Thymus (tissue), 11 donors: ENCODE results near the gene TNFRSF11A. TPM values are rescaled to one million over a fixed set of nuclear protein-coding genes. Genes with fewer than 3 reads are reported as not detected.

Experiments
- DNase-seq, 9 donors: peaks; one replicate each; pipeline ENCODE4 v3.0.0-alpha.2; 2013; ENCODE audit warnings: low spot score in 9 of 9, low read depth in 6 of 9, missing footprints in 1 of 9
- H3K27ac ChIP-seq, 2 donors: one replicate each; pipeline ENCODE4 v1.5.1; 2013; ENCODE audit warnings: control low read depth in 1 of 2, low read depth in 1 of 2, low read length in 1 of 2, mild to moderate bottlenecking in 1 of 2, moderate library complexity in 1 of 2
- H3K27me3 ChIP-seq, 2 donors: one replicate each; pipeline ENCODE4 v1.5.1; 2013; ENCODE audit warnings: low read length in 1 of 2; ENCODE audit not compliant: control insufficient read depth in 2 of 2, insufficient read depth in 1 of 2
- H3K36me3 ChIP-seq, 2 donors: one replicate each; pipeline ENCODE4 v1.5.1; 2013; ENCODE audit warnings: low read length in 1 of 2, mild to moderate bottlenecking in 1 of 2, moderate library complexity in 1 of 2; ENCODE audit not compliant: control insufficient read depth in 2 of 2, insufficient read depth in 2 of 2
- H3K4me1 ChIP-seq, 2 donors: one replicate each; pipeline ENCODE4 v1.5.1; 2013; ENCODE audit warnings: low read length in 2 of 2; ENCODE audit not compliant: control insufficient read depth in 2 of 2, insufficient read depth in 2 of 2
- H3K4me3 ChIP-seq, 2 donors: one replicate each; pipeline ENCODE4 v1.5.1; 2013; ENCODE audit warnings: low read length in 2 of 2, control low read depth in 1 of 2, mild to moderate bottlenecking in 1 of 2
- H3K9me3 ChIP-seq, 2 donors: one replicate each; pipeline ENCODE4 v1.5.1; 2013; ENCODE audit warnings: low read length in 1 of 2, mild to moderate bottlenecking in 1 of 2; ENCODE audit not compliant: control insufficient read depth in 2 of 2, insufficient read depth in 1 of 2
- WGBS: extraction: QIAGEN DNeasy Blood & Tissue Kit; methylation state at CpG from one replicate; pipeline ENCODE4 v1.1.7; 2013; 5-methylcytosine and 5-hydroxymethylcytosine counted together
- polyA plus RNA-seq: library from polyadenylated mRNA; stranded (reverse); fragments of 200-250 nt; gene quantifications from one replicate; pipeline ENCODE4 v1.2.3, GENCODE V29; 2013
- total RNA-seq: library from RNA; stranded (reverse); fragments of 120-200 nt; gene quantifications from one replicate; pipeline ENCODE4 v1.2.4, GENCODE V29; 2013
- donor health status: healthy.

Gene TNFRSF11A
- total and polyA plus RNA-seq, 2 donors = 3.6 to 5.4 TPM

DNA sequence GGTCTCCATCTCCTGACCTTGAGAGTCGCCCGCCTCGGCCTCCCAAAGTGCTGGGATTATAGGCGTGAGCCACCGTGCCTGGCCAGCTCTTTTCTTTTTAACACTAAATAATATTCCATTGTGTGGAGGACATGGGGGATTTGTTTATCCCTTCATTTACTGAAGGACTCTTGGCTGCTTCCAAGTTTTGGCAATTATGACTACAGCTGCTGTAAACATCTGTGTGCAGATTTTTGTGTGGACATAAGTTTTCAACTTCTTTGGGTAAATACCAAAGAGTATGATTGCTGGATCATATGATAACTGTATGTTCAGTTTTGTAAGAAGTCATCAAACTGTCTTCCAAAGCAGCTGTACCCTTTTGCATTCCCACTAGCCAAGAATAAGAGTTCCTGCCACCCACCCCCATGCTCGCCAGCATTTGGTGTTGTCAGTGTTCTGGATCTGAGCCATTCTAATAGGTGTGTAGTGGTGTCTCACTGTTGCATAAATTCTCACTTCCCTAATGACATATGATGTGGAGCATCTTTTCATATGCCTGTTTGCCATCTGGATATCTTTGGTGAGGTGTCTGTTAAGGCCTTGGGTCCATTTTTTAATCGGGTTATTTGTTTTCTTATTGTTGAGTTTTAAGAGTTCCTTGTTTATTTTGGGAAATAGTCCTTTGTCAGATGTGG, 52.2 kb downstream of the TNFRSF11A start:
- no peak overlapping the region for H3K4me3 ChIP-seq
- no peak overlapping the region for H3K27ac ChIP-seq
- H3K36me3 ChIP-seq = no peaks in the 10 kb centered on the region
- H3K4me1 ChIP-seq = no peaks in the 10 kb centered on the region
- no peak for DNase-seq
- no peaks in the 10 kb centered on the region for H3K27me3 ChIP-seq
- 98% methylated on average over 7 of the region's 7 CpGs for WGBS
- H3K9me3 ChIP-seq = no peaks in the 10 kb centered on the region

DNA sequence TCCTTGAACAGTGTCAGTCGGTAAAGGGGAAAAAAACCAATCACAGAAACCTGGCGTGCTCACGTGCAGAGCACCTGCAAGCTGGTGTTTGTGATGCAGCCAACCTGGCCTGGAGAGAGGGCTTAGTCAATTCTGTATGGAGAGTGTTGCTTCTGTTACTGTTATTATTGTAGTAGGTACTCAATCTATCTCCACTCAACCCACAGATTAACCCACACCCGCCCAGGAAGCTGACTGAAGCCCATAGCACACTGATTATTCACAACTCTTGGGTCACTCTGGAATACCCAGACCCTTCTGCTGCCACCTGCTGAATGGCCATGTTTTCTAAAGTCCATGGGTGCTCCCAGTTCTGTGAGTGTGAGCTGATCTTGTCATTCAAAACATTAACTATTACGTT, 53.9 kb downstream of the TNFRSF11A start:
- Histone ChIP-seq H3K4me3 (no peak overlapping the region), H3K36me3 (no peaks in the 10 kb centered on the region), H3K9me3 (no peaks in the 10 kb centered on the region), H3K27me3 (no peaks in the 10 kb centered on the region), H3K4me1 (no peaks in the 10 kb centered on the region), H3K27ac (no peak overlapping the region)
- WGBS = 97% methylated on average over 5 of the region's 5 CpGs
- no peak for DNase-seq

DNA sequence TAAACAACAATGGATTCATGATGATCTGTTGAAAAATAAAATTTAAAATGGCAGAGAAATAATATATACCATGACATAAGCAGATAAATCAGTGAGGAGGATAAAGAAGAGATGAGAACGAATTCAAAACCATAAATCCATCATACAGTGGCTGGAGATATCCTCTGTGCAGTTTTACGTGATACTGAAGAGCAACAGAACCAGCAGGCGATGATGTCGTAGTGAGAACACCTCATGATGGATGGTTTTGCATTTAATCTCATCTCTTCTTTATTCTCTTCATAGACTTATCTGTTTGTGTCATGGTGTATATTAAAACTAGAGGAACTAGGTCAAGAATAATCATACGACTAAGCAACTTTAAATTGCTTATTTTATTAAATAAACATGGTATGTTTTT, 56.3 kb downstream of the TNFRSF11A start:
- DNase-seq = no peak
- no peak overlapping the region for H3K27ac ChIP-seq
- 97% methylated on average over 5 of the region's 5 CpGs for WGBS
- no peaks in the 10 kb centered on the region for H3K36me3 ChIP-seq
- no peaks in the 10 kb centered on the region for H3K27me3 ChIP-seq
- no peaks in the 10 kb centered on the region for H3K4me1 ChIP-seq
- H3K4me3 ChIP-seq = no peak overlapping the region
- H3K9me3 ChIP-seq = no peaks in the 10 kb centered on the region

DNA sequence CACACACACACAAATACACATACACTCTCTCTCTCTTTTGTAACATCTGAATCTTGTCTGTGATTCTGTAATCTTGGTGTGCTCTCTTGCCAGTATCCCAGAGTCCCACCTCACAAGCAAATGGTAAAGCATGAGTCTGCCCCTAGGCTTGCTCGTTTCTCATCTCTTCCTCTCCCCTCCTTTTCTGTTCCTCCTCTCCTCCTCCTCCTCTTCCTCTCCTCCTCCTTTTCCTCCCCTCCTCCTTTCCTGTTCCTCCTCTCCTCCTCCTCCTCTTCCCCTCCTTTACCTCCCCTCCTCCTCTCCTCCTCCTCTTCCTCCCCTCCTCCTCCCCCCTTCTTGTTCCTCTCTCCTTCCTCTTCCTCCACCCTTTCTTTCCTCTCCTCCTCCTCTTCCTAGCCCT, 59.0 kb downstream of the TNFRSF11A start:
- H3K27ac ChIP-seq = no peak overlapping the region
- H3K4me3 ChIP-seq = no peak overlapping the region
- no peaks in the 10 kb centered on the region for H3K4me1 ChIP-seq
- no peaks in the 10 kb centered on the region for H3K9me3 ChIP-seq
- no peaks in the 10 kb centered on the region for H3K36me3 ChIP-seq
- 18% methylated on average over 1 of the region's 1 CpG for WGBS
- H3K27me3 ChIP-seq = no peaks in the 10 kb centered on the region
- DNase-seq = no peak

DNA sequence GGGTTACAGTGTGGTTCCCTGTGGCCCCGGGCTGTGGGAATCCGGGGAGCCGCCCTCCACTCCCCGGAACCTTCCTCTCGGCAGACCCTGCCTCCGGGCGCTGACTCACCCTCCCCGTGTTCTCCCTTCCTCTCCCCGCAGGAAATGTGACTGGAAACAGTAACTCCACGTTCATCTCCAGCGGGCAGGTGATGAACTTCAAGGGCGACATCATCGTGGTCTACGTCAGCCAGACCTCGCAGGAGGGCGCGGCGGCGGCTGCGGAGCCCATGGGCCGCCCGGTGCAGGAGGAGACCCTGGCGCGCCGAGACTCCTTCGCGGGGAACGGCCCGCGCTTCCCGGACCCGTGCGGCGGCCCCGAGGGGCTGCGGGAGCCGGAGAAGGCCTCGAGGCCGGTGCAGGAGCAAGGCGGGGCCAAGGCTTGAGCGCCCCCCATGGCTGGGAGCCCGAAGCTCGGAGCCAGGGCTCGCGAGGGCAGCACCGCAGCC, 59.5 kb downstream of the TNFRSF11A start:
- Histone ChIP-seq H3K9me3 (no peaks in the 10 kb centered on the region), H3K4me1 (no peaks in the 10 kb centered on the region), H3K27me3 (no peaks in the 10 kb centered on the region), H3K4me3 (no peak overlapping the region), H3K36me3 (no peaks in the 10 kb centered on the region), H3K27ac (no peak overlapping the region)
- DNase-seq = no peak
- 88% methylated on average over 46 of the region's 46 CpGs for WGBS

DNA sequence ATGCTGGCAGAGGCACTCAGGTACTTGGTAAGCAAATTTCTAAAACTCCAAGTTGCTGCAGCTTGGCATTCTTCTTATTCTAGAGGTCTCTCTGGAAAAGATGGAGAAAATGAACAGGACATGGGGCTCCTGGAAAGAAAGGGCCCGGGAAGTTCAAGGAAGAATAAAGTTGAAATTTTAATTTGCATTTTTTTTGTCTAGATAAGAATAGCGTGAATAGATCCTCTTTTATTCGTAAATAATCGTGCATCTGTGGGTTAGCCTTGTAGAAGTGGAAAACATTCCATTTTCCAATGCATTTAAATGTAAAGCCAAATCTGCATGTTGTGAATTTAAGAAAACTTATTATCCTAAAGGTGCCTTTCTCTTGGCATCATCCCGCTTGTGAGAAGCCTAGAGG, 61.0 kb downstream of the TNFRSF11A start:
- no peak for DNase-seq
- 97% methylated on average over 5 of the region's 5 CpGs for WGBS
- Histone ChIP-seq H3K27me3 (no peaks in the 10 kb centered on the region), H3K27ac (no peak overlapping the region), H3K36me3 (no peaks in the 10 kb centered on the region), H3K4me1 (no peaks in the 10 kb centered on the region), H3K4me3 (no peak overlapping the region), H3K9me3 (no peaks in the 10 kb centered on the region)

DNA sequence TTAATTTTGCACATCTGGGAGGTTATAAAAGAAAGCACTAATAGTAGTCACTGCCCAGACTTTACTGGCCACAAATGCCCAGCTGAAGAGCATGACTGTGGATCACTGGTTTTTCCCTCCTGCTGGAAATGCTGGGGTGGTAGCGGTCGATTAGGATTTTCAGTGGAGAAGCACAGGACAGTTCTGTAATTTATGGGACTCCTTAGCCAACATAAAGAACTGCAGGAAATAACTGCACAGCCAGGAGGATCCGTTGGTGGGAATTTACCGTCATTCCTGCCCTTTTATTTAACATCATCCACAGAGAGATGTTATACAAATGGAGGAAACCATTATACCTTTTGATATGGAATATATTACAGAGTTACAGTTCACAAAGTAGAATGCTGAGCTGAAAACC, 61.5 kb downstream of the TNFRSF11A start:
- Histone ChIP-seq H3K27ac (no peak overlapping the region), H3K36me3 (no peaks in the 10 kb centered on the region), H3K4me3 (no peak overlapping the region), H3K4me1 (no peaks in the 10 kb centered on the region), H3K9me3 (no peaks in the 10 kb centered on the region), H3K27me3 (no peaks in the 10 kb centered on the region)
- DNase-seq = no peak
- 94% methylated on average over 4 of the region's 4 CpGs for WGBS

DNA sequence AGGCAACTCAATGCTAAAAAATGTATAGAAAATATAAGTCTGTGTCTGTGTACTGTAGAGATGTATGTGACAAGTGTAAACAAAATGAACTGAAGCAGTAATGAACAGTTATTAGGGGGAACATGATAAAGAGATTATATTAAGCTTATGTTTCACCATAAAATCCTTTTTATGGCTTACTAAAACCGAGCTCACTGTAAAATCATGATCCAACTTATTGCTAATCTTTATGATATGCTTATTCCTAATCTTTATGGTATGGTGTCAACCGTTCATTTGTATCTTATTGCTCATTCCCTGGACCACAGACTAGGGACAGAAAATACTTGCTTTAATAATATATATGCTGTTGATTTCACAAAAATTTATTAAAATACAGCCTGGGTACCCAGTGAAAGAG, 62.1 kb downstream of the TNFRSF11A start:
- DNase-seq = no peak
- no peaks in the 10 kb centered on the region for H3K9me3 ChIP-seq
- 86% methylated on average over 2 of the region's 2 CpGs for WGBS
- no peaks in the 10 kb centered on the region for H3K27me3 ChIP-seq
- H3K36me3 ChIP-seq = no peaks in the 10 kb centered on the region
- H3K27ac ChIP-seq = no peak overlapping the region
- H3K4me1 ChIP-seq = no peaks in the 10 kb centered on the region
- H3K4me3 ChIP-seq = no peak overlapping the region

DNA sequence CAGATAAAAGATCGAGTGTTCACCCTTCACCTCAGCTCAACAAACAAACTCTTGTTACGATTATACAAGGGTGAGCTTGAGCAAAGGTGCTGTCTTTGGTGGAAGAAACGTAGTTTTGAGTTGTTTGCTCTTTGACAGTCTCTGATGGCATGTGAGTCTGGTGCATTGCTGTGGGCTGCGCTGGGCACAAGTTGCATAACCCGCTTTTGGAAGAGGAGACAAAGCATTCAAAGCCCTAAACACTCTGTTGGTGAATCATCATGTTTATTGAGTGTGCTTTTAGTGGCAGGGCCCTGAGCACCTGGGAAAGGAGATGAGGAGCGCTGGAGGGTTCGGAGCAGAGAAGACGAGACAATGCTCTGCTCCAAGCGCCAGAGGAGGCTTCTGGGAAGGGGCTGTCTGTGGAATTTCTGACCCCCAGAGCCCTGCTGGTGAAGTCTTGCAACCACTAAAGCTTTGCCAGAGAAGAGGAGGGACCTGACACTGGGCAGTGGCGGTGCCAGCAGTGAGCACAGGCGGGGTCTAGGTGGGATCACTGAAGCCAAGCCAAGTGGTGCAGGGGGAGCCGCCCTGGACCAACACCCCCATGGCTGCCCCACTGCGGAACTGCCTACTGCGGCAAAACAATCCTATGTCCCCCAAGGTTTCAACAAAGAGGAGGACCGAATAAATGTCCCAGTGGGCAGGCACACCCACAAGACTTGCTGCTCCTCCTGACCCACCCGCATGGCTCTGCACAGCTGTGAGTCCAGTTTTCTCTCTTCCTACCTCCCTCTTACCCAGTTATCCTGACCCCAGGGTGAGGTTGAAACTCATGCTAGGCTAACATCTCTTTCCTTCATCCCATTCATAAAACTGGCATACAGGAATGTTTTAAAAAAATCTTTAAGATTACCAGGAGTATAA, 64.0 kb downstream of the TNFRSF11A start:
- no peak for DNase-seq

More for the DNA sequence above, 64.0 kb downstream of the TNFRSF11A start:
- Histone ChIP-seq H3K4me1 (no peaks in the 10 kb centered on the region), H3K36me3 (no peaks in the 10 kb centered on the region), H3K27ac (no peak overlapping the region), H3K4me3 (no peak overlapping the region), H3K9me3 (no peaks in the 10 kb centered on the region), H3K27me3 (no peaks in the 10 kb centered on the region)
- 97% methylated on average over 16 of the region's 16 CpGs for WGBS
